ENCODE results near the gene DUSP7.

DNA sequence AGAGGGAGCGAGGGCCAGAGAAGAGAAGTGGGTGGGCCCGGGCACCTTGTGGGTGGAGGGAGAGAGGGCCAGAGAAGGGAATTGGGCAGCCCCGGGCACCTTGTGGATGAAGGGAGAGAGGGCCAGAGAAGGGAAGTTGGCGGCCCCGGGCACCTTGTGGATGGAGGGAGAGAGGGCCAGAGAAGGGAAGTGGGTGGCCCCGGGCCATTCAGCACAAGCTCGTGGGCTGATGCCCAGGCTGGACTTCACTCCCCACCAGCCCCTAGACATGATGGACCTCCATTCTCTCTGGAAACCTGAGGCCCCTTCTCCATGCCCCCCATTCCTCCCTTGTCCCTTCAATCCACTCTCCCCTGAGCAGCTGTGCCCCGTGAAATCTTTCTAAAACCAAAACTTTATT is 15.8 kb downstream of the DUSP7 start:
- TF ChIP-seq, protein P1, sequence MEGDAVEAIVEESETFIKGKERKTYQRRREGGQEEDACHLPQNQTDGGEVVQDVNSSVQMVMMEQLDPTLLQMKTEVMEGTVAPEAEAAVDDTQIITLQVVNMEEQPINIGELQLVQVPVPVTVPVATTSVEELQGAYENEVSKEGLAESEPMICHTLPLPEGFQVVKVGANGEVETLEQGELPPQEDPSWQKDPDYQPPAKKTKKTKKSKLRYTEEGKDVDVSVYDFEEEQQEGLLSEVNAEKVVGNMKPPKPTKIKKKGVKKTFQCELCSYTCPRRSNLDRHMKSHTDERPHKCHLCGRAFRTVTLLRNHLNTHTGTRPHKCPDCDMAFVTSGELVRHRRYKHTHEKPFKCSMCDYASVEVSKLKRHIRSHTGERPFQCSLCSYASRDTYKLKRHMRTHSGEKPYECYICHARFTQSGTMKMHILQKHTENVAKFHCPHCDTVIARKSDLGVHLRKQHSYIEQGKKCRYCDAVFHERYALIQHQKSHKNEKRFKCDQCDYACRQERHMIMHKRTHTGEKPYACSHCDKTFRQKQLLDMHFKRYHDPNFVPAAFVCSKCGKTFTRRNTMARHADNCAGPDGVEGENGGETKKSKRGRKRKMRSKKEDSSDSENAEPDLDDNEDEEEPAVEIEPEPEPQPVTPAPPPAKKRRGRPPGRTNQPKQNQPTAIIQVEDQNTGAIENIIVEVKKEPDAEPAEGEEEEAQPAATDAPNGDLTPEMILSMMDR (tag by site-specific recombination; IDR thresholded peaks at IDR 0.05) = no peak
- TF ChIP-seq ZNF2 (tag by site-specific recombination; IDR thresholded peaks at IDR 0.05) (no peak), ZNF600 (tag by site-specific recombination; IDR thresholded peaks at IDR 0.05) (no peak), ZNF610 (tag by site-specific recombination; IDR thresholded peaks at IDR 0.05; ENCODE audit: borderline replicate concordance) (no peak), ZNF350 (tag by site-specific recombination; IDR thresholded peaks at IDR 0.05) (no peak), ZBTB7A (tag by site-specific recombination; IDR thresholded peaks at IDR 0.05; ENCODE audit: low read depth) (no peak)
- TF ChIP-seq, protein P2, sequence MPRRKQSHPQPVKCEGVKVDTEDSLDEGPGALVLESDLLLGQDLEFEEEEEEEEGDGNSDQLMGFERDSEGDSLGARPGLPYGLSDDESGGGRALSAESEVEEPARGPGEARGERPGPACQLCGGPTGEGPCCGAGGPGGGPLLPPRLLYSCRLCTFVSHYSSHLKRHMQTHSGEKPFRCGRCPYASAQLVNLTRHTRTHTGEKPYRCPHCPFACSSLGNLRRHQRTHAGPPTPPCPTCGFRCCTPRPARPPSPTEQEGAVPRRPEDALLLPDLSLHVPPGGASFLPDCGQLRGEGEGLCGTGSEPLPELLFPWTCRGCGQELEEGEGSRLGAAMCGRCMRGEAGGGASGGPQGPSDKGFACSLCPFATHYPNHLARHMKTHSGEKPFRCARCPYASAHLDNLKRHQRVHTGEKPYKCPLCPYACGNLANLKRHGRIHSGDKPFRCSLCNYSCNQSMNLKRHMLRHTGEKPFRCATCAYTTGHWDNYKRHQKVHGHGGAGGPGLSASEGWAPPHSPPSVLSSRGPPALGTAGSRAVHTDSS (tag by site-specific recombination; IDR thresholded peaks at IDR 0.05) = no peak
- TF ChIP-seq, protein P3, sequence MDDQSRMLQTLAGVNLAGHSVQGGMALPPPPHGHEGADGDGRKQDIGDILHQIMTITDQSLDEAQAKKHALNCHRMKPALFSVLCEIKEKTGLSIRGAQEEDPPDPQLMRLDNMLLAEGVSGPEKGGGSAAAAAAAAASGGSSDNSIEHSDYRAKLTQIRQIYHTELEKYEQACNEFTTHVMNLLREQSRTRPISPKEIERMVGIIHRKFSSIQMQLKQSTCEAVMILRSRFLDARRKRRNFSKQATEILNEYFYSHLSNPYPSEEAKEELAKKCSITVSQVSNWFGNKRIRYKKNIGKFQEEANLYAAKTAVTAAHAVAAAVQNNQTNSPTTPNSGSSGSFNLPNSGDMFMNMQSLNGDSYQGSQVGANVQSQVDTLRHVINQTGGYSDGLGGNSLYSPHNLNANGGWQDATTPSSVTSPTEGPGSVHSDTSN (CRISPR knock-in tag; IDR thresholded peaks at IDR 0.05) = no peak

All from HEK293 (cell line).